GM21447 (cell line): ENCODE measurements around the gene PTPRN2.
"Not testable (repeated sequence)": the region's sequence is repeated elsewhere in the genome, so short reads cannot be mapped to it uniquely, and the experiment has no call there.

Experiments used
- ATAC-seq: cut with Tn5 transposase; IDR thresholded peaks from one replicate; pipeline ENCODE4 v1.9.1; 2021; ENCODE audit not compliant: unreplicated experiment

PTPRN2 gene

DNA sequence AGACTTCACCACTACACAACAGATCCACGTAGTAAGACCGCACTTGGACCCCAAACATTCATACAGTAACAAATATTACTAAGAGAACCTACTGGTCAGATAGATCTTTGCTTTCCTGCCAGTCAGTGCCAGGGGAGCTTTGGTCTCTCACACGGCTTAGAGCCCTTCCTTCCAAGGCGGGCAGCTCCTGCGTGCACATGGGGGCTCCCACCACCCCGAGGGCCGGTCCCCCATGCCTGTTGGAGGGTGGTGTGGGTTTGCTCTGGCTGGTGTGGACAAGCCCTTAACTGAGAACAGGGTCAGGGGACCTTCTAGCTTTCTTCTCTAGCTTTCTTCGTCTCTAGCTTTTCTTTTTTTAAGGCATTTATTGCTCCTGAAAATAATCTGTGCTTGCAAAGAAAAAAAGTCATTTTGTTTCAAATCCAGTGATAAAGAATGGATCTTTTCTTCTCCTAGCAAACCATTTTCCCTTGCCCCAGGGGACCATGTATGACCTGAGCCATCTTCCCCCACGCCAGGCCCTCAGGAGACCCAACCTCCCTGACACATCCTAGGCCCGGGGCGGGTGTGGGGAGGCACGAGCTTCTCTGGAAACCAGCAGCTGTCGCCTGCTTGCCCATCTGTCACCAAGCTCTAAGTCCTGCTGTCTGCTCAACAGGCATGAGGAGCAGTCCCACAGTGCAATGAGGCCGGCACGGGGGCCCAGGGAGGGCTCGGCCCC, 591.1 kb downstream of the PTPRN2 start:
- no peak for ATAC-seq

DNA sequence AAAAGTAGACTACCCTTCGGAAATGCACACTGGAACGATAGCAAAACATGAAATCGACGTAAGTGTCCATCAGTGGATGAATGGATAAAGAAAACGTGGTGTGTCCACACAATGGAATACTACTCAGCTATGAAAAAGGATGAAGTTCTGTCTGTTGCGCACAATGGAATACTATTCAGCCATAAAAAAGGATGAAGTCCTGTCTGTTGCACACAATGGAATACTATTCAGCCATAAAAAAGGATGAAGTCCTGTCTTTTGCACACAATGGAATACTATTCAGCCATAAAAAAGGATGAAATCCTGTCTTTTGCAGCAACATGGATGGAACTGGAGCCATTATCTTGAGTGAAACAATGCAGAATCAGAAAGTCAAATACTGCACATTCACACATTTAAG, 591.8 kb downstream of the PTPRN2 start:
- no peak for ATAC-seq

DNA sequence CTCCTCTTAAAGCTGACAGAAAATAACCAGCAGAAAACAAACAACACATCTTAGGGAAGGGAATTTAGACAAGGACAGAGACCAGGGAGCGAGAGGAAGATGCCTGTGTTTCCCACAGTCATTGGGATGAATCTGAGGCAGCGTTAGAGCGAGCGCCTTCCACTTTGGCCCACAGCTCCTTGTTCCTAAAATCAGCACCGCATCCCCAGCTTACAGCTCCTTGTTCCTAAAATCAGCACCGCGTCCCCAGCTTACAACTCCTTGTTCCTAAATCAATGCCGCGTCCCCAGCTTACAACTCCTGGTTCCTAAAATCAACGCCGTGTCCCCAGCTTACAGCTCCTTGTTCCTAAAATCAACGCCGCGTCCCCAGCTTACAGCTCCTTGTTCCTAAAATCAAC, 593.3 kb downstream of the PTPRN2 start:
- no peak for ATAC-seq

DNA sequence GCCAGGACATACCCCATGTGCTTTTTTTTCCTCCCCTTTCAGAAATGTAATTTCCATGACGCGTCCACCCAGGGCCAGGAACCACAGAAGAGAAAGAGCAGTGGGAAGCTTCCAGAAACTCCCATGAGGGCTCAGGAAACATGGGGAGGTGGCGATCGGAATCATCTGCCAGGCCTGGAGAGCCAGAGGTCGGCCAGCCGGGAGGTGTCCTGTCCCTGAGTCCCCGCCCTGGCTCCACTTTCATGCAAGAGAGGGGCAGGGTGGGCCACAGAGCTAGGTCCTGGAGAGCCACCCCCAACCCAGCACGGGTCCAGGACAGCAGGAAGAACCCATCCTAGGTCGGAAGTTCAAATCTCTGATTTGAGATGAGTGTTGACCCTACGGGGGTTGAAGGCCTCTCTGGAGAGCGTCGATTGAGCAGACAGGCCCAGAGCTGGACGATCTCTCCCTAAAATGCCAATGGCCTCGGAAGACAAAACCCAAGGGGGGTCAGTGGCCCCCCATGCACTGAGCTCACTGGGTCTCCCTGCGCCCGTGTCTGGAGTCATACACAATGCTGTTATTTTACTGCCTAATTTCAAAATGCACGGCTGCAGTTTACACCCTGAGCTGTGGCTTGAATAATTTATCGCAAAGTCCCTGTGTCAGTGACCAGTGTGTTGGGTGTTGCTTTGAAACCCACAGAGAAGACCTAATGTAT, 594.1 kb downstream of the PTPRN2 start:
- ATAC-seq = no peak

DNA sequence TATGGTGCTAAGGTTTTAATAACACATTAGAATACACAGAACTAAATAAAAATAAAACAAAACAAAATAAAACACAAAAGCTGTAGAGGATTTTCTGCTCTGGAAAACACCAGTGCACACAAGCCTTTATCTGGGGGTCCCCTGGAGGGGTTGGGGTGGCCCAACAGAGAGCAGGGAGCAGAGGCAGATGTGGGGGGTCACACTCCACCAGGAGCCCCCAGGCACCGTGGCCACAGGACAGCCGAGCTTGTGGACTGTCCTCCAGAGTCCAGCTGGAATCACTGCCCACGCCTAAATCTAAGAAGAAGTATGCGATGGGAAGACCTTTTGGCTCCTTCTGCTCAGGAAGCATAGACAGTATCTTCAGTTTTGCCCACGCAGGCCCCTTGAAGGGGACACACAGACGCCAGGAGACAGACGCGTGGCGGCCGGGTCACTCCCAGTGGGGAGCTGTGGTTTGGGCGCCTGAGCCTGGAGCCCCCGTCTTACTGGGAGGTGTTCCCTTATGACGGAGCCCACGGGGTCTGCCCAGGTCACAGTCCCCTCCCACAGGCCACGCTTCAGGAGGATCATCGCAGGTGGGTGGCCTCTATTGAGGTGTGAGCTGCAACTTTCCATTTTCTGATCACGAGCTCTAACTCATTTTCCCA, 595.0 kb downstream of the PTPRN2 start:
- no peak for ATAC-seq

DNA sequence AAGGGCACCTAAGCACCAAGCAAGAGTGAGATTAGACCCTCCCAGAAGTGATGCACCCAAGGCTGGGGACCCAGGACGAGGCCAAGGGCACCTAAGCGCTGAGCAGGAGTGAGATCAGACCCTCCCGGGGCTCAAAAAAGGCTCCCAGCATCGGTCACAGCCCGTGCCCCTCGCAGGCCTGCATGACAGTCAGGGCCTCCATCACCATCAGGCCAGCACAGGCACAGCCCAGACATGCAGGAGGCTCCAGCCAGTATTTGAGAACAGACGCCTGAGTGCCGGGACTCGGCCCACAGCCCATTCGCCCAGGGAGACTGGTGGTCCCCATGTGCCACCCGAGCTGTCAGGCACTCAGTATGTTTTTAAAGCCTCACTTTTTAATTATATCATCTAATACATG, 595.9 kb downstream of the PTPRN2 start:
- no peak for ATAC-seq

DNA sequence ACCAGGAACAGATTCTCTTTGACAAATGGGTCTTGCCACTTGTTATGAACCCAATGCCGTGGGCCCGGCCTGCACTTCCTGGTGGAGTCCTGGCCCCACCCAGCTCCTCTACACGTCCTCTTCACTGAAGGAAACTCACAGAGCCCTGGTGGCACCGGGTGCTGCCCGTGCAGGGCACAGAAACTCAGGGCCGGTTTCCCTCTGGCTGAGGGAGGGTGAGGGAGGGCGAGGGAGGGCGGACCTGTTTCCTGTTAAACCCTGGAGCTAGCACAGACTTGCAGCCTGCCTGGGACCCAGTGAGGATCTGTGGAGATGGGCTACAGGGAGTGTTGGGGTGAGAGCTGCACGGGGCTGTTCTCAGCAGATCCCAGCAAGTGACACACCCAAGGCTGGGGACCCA, 596.3 kb downstream of the PTPRN2 start:
- no peak for ATAC-seq

DNA sequence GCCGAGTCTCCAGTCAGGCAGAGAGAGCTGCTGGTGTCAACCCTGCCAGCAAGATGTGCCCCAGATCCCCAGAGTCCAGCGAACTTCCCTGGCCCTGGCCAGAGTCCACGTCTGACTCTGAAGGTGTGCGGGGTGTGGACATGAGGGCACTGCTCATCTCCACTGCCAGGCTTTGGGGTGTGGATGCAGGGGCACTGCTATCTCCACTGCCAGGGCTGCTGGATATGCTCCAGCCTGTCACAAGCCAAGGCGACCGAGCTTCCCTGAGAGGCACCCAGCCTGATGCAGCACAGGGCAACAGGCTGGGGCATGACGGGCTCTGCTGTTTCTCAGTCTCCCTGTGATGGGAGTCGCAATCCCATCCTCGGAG, 596.8 kb downstream of the PTPRN2 start:
- ATAC-seq = no peak

DNA sequence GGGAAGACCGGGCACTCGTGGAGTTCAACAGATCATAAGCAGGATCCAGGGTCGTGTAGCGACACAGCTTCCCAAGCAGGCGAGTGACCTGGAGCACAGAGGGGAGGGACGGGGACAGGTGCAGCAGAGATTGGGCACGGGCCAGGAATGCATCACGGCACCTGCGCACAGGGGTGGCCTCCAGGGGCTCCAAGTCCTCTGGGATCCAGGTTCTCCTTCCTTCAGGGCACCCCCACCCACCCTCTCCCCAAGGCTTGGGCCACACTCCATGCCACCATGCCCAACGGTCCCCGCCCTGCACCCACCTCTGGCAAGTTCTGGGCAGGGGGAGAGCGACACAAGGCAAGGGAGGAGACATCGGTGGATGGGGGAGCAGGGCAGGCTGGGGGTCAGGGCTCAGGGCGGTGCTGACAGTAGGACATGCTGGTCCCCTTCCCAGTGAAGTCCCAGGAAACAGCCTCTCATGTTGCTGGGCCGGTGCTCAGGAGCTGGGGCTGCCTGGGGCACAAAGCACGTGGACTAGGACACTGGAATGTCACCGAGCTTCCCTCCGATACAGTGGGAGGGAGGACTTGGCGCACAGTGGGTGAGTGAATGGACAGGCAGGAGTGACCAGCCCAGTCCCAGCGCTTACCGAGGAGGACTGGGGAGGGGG, 597.3 kb downstream of the PTPRN2 start:
- no peak for ATAC-seq

DNA sequence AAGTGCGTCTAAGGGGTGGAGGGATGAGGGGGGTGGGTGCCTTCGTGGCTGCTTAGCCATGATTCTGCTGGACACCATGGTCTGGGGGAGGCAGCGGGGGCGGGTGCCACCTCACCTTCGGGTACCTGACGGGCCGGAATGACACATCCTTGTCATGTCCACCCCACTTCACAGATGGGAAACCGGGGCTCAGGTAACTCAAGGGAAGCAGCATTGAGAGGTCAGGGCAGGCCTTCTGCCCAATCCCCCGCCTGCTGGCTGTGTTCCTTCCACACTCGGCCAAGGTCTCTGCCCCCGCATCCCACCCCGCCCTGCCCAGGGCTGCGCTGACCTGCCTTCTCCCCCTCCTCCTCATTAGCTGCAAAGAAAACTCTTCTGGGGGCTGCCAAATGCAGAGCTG, 598.0 kb downstream of the PTPRN2 start:
- no peak for ATAC-seq

DNA sequence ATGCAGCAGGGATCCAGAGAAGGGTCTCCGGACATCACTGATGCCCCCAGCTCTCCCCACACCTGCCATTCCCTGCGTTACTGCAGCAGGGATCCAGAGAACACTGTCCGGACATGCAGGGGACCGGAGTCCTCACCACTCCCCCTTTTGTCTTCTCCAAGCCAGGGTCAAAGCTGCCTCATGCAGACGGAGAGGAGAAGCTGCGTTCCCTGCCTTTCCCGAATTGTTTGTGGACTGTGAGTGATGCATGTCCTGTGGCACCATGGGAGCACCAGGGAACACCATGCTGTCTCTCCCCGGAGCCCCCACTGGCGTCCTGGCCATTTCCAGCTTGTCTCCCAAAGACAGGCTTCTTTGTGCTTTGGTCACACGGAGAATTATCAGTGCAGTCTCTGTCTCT, 599.7 kb downstream of the PTPRN2 start:
- no peak for ATAC-seq

DNA sequence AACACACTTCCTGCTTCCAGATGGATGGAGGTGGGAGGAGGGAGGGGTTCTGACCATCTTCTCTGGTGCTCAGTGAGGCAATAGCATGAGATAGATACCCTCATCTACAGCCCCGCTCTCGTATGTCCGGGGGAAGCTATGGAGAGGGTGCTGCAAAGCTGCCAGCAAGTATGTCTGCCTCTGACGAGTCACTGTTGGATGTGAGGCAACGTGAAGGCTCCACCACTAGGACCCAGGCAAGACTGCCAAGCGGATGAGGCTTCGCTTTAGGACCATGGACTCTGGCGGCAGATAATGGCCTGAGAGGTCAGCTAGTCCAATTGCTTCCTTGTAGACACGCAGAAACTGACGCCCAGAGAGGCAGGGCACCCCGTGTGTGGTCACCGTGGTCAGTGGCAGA, 601.6 kb downstream of the PTPRN2 start:
- no peak for ATAC-seq

DNA sequence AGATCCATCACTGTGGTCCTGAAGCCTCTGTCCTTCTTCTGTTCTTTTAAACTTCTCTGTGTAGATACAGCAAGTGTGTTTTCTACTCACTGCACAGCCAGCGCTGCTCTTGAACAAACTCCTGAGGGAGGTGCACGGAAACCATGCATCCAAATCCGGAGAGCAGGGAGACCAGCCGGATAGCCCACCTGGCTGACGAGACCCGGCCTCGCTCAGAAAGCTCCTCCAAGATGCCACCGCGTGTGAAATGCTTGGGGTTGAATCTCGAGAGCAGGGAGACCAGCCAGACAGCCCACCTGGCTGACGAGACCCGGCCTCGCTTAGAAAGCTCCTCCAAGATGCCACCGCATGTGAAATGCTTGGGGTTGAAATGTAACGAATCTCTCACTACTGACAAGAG, 602.0 kb downstream of the PTPRN2 start:
- ATAC-seq = no peak

DNA sequence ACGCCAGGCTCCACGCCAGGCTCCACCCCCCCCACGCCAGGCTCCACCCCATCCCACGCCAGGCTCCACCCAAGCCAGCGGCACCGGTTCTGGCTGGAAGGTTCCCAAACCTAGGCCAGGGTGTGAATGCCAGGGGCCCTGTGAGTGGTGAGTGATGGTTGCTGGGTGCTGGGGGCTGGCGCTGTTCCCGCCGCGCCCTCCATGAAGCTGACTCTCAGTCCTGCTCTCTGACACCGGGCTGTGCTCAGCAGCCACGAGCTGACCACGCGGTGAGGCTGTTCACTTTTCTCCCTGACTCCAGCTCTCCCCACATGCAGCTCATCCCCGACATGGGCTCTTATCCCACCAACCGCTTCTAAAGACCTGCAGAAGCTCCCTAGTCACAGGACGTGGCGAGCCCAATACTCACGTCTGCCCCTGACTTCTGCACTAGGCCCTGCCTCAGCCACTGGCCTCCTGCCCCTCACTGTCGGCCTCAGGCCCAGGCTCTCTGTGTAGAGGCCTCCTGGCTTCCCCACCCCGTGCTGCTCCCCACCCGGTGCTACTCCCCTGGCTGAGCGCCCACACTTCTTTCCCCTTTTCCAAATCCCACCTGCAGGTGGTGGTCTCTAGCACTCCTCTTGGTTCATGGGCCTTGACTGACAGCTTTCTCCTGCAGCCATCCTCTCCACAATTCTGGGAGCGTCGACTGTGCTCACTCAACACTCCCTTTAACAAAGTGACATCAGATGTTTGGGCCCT, 603.0 kb downstream of the PTPRN2 start:
- no peak for ATAC-seq

DNA sequence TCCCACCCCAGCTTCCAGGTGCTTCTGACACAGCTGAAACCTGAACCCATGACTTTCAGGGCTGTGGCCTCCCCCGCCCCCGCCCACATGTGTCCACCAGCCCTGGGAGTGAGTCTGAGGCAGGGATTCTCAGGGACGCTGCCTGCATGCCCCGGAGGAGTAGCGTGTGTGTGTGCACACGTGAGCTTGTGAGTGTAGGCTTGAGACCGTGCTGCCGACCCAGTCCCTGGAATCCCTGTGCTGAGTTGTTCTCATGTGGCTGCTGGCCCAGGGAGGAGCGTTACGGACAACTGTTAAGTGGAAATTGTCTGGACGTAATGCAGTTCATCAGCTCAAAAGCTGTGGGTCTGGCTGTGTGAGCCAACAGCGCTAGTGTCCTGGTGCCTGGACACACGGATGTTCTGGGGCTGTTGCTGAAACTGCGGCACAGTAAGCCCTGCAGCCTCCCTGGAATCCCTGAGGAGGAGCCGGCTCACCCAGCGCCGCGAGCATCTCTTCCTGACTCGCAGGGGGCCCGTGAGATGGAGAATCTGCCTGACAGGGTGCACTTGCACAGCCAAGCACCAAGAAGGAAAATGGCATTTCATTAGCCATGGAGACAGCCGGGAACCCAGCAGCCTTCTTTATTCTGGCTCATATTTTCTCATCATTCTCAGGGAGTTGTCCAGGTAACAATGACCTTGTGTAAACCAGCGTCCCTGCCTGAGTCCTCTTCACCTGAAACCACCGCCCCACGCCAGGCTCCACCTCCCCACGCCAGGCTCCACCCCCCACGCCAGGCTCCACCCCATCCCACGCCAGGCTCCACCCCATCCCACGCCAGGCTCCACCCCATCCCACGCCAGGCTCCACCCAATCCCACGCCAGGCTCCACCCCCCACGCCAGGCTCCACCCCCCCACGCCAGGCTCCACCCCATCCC, 603.9 kb downstream of the PTPRN2 start:
- ATAC-seq = no peak

DNA sequence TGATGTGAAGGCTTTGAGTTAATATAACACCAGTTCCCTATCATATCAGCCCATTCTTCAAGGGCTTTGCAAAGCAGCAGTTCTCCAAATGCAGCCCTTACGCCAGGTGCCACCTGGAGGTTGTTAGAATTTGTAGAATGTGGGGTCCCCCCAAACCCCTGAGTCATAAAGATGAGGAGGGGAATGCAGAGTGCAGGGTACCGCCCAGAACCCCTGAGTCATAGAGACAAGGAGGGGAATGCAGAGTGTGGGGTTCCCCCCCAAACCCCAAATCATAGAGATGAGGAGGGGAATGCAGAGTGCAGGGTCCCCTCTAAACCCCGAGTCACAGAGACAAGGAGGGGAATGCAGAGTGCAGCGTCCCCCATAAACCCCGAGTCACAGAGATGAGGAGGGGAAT, 605.8 kb downstream of the PTPRN2 start:
- no peak for ATAC-seq

DNA sequence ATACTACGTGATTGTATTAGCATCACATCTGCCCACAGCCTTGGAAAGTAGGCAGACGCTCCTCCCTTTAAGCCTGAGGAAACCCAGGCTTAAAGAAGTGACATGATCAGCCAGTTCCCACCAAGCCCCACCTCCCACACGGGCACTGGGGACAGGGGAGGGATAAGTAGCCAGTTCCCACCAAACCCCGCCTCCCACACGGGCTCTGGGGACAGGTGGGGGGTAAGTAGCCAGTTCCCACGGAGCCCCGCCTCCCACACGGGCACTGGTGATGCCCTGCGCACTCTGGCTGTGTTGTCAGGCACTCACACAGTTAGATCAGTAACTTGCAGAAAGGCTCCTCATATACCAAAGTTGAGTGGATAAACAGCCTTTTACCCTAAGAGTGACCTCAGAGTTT, 606.8 kb downstream of the PTPRN2 start:
- no peak for ATAC-seq

DNA sequence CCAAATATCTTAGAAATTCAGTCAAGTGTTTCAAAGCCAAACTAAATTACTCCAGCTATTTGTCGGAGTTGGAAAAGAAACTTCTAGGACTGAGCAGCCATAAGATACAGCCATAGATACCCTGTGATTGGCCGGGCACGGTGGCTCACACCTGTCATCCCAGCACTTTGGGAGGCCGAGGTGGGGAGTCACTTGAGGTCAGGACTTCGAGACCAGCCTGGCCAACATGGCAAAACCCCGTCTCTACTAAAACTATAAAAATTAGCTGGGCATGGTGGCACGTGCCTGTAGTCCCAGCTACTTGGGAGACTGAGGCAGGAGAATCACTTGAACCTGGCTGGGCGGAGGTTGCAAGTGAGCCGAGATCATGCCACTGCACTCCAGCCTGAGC, 607.3 kb downstream of the PTPRN2 start:
- not testable (repeated sequence) for ATAC-seq

DNA sequence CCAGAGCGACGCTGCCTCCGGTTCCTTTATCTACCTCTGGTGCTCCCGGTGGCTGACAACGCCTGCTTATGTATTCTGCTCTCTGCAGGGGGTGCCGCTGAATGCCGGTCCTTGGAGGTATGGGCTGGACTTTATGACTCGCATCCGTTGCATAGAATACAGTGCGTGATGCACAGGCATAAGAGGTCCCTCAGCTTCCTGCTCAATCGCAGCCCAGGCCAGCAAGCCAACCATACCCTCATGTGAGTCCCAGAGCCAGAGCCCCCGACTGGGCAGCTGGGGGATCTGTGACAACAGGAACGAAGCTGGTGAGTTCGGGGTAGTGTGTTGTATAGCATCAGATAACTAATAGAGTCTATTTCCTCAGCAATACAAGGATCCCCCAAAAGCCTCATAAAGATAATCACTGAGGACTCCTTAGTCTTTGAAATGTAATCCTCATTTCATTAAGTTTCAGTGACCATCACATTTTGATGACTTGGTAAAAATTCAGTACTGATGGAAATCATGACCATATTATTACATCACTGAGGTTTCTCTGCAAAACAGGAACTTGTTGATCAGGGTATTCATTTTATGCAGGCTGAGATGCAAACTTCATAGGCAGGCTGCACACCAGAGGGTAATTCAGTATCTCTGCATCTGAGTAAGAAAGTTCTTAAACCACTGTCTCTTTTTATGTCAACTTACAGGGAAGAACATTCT, 607.8 kb downstream of the PTPRN2 start:
- no peak for ATAC-seq

DNA sequence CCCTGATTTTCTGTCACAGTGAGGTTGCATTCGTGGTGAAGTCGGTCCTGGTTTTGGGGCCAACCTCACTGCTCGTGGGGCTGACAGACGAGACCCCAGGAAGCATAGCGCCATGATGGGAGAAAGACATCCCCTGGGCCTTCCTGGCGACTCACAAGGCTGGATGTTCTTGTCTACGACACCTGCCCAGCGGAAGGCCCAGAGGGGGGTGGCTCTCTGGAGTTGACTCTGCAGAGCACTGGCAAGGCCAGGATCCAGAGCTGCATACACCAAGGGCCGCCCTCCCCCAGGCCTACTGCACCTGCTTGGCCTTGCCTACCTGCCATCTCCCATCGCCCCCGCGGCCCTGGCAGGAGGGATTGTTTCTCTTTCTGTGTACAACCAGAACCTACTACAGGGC, 608.9 kb downstream of the PTPRN2 start:
- ATAC-seq = no peak
